ENCODE results near the gene PHETA2. TPM values are rescaled to one million over a fixed set of nuclear protein-coding genes. Genes with fewer than 3 reads are reported as not detected.
A peak's percentile ranks its signal among the peaks of the same experiment; 100 is the strongest.

Gene PHETA2
- total RNA-seq, 1 experiment from 2014 or later, result 0.22 TPM

GRCh38 chr22:42090596-42091454, 16.8 kb downstream of the PHETA2 start, which contains the start of gene NDUFA6:
NDUFA6 (minus strand) TSS chr22:42090772; CDS start chr22:42090744, 28 bp downstream.
- Histone ChIP-seq H3K27ac (ENCODE audit: low read depth, low read length) (peak within 1 kb of the TSS; percentile 90), H4K20me1 (ENCODE audit: insufficient read depth) (no peaks in the 10 kb centered on the region; the same call in 1 of the 2 replicates), H3K27me3 (ENCODE audit: insufficient read depth, low read length) (no peaks in the 10 kb centered on the region), H2AFZ (ENCODE audit: low read depth, low read length, poor library complexity, severe bottlenecking) (peak within 1 kb of the TSS; percentile 74), H3K36me3 (ENCODE audit: control insufficient read depth in 1 of 2, insufficient read depth in 2 of 2, low read length in 2 of 2) (peaks cover 11 to 23% of the 10 kb centered on the region in 2 experiments; a peak in 3 of 4 replicates), H3K9me2 (ENCODE audit: insufficient read depth) (no peaks in the 10 kb centered on the region), H3K4me1 (ENCODE audit: control insufficient read depth in 1 of 2, insufficient read depth in 2 of 2, low read length in 2 of 2) (peaks cover 5 to 19% of the 10 kb centered on the region in 2 experiments; a peak in 3 of 4 replicates), H3K9me3 (ENCODE audit: control insufficient read depth in 1 of 2, insufficient read depth in 1 of 2, low read depth in 1 of 2, low read length in 2 of 2) (peaks cover 0 to 10% of the 10 kb centered on the region in 2 experiments; a peak in 1 of 4 replicates), H3K4me2 (ENCODE audit: low read length) (peak within 1 kb of the TSS; percentile 88), H3K9ac (ENCODE audit: low read length) (peak within 1 kb of the TSS; percentile 95), H3K79me2 (ENCODE audit: insufficient read depth, low read length) (peaks cover 28% of the 10 kb centered on the region), H3K4me3 (replicated peaks in 1 of 2; ENCODE audit: low read depth in 1 of 2, low read length in 2 of 2) (peak within 1 kb of the TSS; percentile 79 to 89)
- TF ChIP-seq YY1 (IDR thresholded peaks at IDR 0.05; ENCODE audit: extremely low read depth, insufficient replicate concordance, low read depth, low read length) (peak; percentile 91), CBX3 (IDR thresholded peaks at IDR 0.05; ENCODE audit: low read depth) (no peak), SRF (IDR thresholded peaks at IDR 0.05; ENCODE audit: low read depth) (no peak), SP1 (IDR thresholded peaks at IDR 0.05; ENCODE audit: low read depth) (peak; percentile 86), SIN3A (IDR thresholded peaks at IDR 0.05; ENCODE audit: low read depth) (peak; percentile 50), ZFX (IDR thresholded peaks at IDR 0.05) (peak; percentile 45), CTCF (IDR thresholded peaks at IDR 0.05 in 2 of 3, conservative IDR thresholded peaks at IDR 0.05 in 1 of 3; ENCODE audit: borderline replicate concordance in 1 of 3, insufficient read depth in 1 of 3, low read depth in 2 of 3, low read length in 2 of 3) (peak; percentile 78 to 97 (median 85)), EGR1 (IDR thresholded peaks at IDR 0.05; ENCODE audit: low read depth) (peak; percentile 44; the same call in 1 of the 2 replicates), POLR2A (IDR thresholded peaks at IDR 0.05; ENCODE audit: borderline replicate concordance, extremely low read depth, insufficient read depth, insufficient read length) (peak; percentile 74), REST (IDR thresholded peaks at IDR 0.05; ENCODE audit: low read depth) (no peak), POLR2AphosphoS5 (IDR thresholded peaks at IDR 0.05; ENCODE audit: low read depth, low read length) (peak; percentile 89), RAD21 (IDR thresholded peaks at IDR 0.05; ENCODE audit: low read depth) (peak; percentile 89), TCF7L2 (IDR thresholded peaks at IDR 0.05; ENCODE audit: borderline replicate concordance, extremely low read depth, insufficient read depth, insufficient read length) (peak; percentile 84)
- TF ChIP-seq, protein P1, sequence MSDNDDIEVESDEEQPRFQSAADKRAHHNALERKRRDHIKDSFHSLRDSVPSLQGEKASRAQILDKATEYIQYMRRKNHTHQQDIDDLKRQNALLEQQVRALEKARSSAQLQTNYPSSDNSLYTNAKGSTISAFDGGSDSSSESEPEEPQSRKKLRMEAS (IDR thresholded peaks at IDR 0.05), result peak; percentile 77; the same call in 1 of the 2 replicates
- CTCF ChIA-PET, result interaction anchor here (0.9 to 3.6 kb wide), 13 partner anchors 9 to 383 kb away, joined by 3 to 32 read pairs (median 7); partner anchors contain the start of genes CENPM and SMDT1
- peak; percentile 98 for DNase-seq (ENCODE audit: low read depth, low spot score)
- TSS peak; percentile 51 for BruUV-seq (replicated peaks)
- RAD21 ChIA-PET (ENCODE audit: low non-redundant PET in 1 of 2, low total read pairs in 2 of 2, uncharacterized antibody in 2 of 2, unreplicated experiment in 2 of 2), result interaction anchor here in 1 of 2 experiments (0.6 kb wide), 1 partner anchor 353 kb away, joined by 4 read pairs; no protein-coding TSS in a partner anchor
- POLR2A ChIA-PET, result interaction anchor here (0.6 to 4.2 kb wide), 7 partner anchors 9 to 709 kb away, joined by 3 to 27 read pairs (median 4); partner anchors contain the start of gene SMDT1
- intact Hi-C loops (cut with micrococcal nuclease), result loop anchor here (1.0 kb wide), 2 partner anchors 346 to 382 kb away; no protein-coding TSS in a partner anchor
- peak; percentile 92 for ATAC-seq
